ENCODE results near the gene FBXL19.
A peak's percentile ranks its signal among the peaks of the same experiment; 100 is the strongest.

FBXL19 gene

DNA sequence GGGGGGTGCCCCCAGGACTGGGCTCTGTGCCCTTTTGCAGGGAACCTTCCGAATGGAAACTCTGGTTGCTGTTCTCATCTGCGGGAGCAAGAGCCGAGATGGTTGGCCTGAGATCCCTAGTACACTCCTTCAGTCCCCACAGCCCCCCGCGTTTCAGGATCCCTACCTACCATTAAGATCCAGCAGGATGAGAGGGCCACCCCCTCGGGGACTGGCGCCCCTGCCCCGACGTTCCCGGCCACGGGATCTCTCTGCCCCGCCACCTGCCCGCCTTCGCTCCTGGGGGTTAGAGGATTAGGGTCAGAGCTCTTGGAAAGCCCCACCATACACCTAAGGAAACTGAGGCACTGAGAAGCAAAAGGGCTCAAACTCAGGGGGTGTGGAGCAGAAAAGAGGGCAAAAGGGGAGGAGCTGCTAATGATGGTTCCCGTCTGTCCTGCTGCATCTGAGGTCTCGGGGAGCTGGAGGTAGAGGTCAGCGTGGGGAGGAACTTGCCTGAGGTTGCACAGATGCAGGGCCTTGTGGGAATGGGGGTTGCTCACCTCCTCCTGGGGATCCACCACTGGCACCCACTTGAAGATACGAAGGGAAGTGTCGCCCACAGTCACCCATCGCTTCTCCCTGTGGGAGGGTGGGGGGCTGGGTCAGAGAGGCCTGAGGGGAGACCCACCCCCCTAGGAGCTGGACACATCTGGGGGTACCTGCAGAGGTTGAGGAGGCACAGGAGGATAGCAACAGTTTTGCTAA, 30.5 kb upstream of the FBXL19 start:
- TF ChIP-seq, protein P1, sequence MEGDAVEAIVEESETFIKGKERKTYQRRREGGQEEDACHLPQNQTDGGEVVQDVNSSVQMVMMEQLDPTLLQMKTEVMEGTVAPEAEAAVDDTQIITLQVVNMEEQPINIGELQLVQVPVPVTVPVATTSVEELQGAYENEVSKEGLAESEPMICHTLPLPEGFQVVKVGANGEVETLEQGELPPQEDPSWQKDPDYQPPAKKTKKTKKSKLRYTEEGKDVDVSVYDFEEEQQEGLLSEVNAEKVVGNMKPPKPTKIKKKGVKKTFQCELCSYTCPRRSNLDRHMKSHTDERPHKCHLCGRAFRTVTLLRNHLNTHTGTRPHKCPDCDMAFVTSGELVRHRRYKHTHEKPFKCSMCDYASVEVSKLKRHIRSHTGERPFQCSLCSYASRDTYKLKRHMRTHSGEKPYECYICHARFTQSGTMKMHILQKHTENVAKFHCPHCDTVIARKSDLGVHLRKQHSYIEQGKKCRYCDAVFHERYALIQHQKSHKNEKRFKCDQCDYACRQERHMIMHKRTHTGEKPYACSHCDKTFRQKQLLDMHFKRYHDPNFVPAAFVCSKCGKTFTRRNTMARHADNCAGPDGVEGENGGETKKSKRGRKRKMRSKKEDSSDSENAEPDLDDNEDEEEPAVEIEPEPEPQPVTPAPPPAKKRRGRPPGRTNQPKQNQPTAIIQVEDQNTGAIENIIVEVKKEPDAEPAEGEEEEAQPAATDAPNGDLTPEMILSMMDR (IDR thresholded peaks at IDR 0.05; ENCODE audit: low read depth, low read length), result no peak
- DNase-seq (ENCODE audit: extremely low read depth, low read depth), result no peak

DNA sequence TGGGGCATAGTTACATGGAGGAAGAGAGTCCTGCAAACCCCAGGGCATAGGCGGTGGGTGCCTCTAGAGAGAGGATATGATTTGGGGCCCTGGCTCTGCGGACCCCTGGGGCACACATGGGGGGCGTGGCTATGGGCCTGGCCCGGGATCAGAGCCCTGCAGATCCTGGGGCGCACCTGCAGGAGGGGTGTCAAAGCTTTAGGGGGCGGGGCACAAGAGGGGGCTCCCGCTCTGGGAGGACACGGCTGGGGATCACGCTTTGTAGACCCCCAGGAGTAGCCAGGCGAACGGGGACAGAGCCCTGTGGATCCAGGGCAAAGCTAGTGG, 30.0 kb upstream of the FBXL19 start:
- no peak for DNase-seq (ENCODE audit: extremely low read depth, low read depth)
- TF ChIP-seq, protein P1 (IDR thresholded peaks at IDR 0.05; ENCODE audit: low read depth, low read length), result no peak

DNA sequence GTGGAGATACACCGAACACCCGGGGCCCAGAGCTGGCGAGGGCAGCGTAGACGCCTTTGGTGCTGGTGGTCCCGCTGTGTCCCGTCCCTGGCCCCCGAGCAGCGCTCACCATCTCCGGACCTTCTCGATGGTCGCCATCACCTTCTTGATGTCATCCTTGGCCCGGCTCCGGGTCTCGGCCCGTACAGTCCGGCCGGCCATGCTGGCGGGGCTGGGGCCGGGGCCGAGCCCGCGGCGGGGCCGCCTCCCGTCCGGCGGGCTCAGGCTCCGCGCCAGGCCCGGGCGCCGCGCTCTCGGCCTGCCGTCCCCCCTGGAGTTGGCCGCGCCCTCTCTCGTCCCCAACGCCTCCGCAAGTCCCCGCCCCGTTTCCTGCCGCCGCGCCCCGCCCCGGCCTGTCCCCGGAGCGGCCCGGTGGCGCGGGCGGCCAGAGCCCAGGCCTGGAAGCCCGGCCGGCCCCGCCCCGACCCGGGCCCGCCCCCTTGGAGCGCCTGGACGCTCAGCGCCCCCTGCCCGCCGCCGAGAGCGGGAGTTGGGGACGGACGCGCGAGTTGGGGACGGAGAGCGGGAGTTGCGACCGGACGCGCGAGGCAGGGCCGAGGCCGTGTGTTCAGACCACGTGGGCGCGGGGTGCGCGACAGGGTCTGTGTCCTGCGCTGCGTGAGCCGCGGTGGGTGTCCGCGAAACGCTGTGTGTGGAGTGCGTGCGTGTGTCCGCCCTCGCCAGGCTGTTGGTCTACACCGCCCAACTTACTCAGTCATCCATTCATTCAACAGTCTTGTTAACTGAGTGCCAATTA, 29.4 kb upstream of the FBXL19 start, which contains the start of gene BCL7C:
Gene BCL7C (minus strand): TSS at position 334 of the 796 bp plus-strand sequence. CDS start 133 bp downstream, at position 201.
- DNase-seq (ENCODE audit: extremely low read depth, low read depth), result peak; percentile 78

DNA sequence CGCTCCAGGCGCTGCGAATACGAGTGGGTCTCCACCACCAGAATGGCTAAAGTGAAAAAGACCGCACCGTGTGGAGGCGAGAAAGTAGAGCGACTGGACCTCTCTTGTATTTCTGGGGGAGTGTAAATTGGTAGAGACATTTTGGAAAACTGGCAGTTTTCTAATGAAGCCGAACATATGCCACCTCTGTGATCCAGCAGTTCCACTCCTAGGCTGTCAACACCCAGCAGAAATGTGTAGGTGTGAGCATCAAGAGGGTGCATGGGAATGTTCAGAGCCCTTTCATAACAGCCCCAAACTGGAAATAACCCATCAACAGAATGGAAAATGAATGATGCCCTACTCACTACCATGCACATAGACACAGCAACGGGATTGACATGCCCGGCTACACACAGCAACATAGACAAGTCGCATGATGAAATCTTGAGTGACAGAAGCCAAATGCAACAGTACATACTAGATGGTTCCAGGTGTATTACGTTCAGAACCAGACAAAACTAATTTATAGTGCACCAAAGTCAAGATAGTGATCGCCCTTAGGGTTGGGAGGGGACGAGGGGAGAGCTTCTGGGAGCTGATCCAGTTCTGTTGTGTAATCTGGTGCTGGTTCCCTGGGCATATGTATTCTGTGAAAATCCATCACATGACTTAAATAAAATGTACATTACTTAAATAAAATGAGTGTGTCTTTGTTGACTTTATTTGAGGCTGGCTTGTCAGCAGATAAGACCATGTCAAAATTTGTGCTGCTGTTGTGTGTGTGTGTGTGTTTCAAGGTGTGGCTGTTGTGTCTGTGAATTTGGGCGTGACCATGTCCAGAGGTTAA, 28.6 kb upstream of the FBXL19 start:
- DNase-seq (ENCODE audit: extremely low read depth, low read depth), result no peak
- TF ChIP-seq, protein P1 (IDR thresholded peaks at IDR 0.05; ENCODE audit: low read depth, low read length), result no peak

More for the DNA sequence above, 29.4 kb upstream of the FBXL19 start, which contains the start of gene BCL7C:
- TF ChIP-seq, protein P1 (IDR thresholded peaks at IDR 0.05; ENCODE audit: low read depth, low read length), result peak; percentile 34

DNA sequence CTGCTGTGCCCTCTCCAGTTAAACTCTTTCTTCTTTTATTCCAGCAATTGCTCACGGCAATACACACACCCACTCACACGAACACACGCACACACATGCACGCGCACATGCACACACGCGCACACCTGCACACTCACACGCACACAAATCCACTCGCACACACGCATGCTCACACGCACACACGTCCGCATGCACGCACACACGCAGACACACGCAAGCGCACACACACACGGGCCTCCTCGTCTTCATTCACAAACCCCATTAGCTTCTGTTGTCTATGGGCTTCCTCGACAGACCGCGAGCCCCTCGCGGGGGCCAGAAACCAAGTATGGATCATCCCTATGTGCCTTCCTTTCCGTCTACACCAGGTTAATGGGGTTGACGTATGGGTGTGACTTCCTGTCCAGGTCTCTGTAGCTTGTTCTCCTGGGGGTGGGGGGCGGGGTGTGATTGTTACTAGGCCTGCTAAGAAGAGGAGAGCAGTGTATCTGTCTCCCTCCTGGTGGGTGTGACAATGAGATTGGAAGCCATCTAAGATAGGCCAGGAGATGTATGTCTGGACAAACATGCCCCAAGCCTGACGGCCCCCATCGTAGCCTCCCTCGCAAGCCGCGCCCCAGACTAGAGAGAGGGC, 27.6 kb upstream of the FBXL19 start:
- no peak for DNase-seq (ENCODE audit: extremely low read depth, low read depth)

DNA sequence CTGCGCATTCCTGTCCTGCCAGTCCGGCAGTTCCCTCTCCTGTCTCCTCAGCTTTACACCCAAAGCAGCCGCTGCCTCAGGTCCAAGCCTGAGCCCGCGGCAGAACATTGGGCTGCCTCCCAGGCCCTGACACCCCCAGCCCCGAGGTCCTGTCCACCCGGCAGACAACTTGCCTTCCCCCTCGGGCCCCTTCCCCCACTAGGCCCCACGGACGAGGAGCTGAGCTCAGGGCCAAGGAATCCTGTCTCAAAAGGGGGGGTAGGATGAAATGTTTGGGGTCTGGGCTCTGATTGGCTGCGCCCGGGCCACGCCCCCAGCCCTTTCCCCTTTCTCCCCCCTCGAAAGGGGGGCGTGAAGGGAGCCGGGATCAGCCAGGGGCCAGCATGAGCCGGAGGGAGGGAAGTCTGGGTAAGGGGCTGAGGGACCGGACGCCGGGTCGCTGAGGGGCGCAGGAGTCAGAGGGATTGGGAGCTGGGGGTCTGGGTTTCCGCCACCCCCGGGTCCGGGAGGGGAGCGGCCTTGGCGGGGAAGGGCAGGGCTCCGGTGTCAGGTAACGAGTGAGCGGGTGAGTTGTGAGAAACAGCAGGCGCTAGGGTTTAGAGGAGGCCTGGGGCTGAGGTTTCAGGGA, 27.0 kb upstream of the FBXL19 start, which contains the start of gene CTF1:
Gene CTF1 (plus strand): TSS at position 354 of the 628 bp plus-strand sequence. CDS start 30 bp downstream, at position 384.
- DNase-seq (ENCODE audit: extremely low read depth, low read depth), result peak; percentile 78
- TF ChIP-seq, protein P1 (IDR thresholded peaks at IDR 0.05; ENCODE audit: low read depth, low read length), result no peak

More for the DNA sequence above, 27.6 kb upstream of the FBXL19 start:
- TF ChIP-seq, protein P1 (IDR thresholded peaks at IDR 0.05; ENCODE audit: low read depth, low read length), result no peak
